Islet precursor cell (in vitro differentiated cells): ENCODE measurements around the gene LENG8.
"Not testable (repeated sequence)": the region's sequence is repeated elsewhere in the genome, so short reads cannot be mapped to it uniquely, and the experiment has no call there.

Experiments
- DNase-seq: peaks from one replicate; pipeline ENCODE4 v3.0.0-alpha.2; 2018

Gene LENG8

GRCh38 chr19:54462047-54462654, 13.2 kb downstream of the LENG8 start:
- DNase-seq = no peak

DNA sequence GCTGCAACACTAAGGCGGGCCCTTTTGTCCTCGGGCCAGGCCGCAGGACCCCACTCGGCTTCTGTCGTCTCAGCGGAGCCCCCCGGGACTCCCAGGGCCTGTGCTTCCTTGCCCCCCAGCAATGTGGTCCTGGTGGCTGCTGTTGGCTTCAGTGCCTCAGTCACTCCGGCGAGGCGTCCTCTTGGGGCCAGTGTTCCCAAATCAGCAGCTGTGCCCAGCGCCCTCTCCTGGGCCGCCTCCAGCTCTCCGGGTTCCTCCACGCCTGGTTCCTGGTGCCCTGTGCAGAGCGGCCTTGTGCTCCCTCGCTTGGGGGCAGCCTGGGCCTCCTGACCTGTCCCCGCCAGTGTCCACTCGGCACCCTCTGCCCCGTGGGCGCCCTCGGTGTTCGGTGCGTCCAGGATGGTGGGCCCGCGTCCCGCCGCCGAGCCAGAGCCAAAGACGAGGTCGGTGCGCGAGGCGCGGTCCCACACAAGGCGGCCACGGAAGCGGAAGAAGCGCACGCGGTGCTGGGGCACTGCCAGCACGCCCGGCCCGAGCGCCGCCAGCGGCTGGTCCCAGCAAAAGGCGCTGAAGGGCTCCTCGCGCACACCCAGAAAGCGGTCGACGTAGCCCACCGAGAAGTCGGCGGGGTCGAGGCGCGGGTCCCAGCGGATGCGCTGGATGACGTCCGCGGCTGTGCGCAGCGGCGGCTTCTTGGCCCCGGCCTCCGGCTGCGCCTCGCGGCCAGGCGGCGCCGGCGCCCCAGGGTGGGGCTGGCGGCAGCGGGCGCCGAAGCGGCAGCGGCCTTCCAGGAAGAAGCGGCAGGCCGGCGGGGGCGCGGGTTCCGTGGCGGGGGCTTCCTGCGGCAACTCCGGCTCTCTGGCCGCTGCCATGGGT, 13.9 kb downstream of the LENG8 start:
- peak; percentile 83 for DNase-seq

DNA sequence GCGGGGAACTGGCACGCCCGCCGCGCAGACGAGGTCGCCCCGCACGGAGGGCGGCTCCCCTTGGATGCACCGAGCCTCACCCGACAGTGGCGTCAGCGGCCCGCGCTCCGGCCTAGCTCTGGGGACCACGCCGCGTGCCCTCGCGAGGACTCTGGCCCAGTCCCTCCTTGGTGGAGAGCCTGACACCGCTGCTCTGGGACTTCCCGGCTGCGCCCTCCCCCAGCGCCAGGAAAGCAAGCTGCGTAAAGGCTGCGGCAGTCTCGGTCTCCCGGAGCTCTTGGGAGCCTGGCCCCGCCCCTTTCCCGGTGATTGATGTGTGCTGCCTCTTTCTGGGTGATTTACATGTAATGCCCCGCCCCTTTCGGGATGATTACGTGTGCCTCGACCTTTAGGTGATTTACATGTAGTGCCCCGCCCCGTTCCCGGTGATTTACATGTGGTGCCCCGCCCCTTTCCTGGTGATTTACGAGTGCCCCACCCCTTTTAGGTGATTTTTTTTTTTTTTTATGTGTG, 14.6 kb downstream of the LENG8 start, which contains the start of gene LENG9:
LENG9 (minus strand) TSS at position 248 of the 513 bp plus-strand sequence. CDS start 252 bp downstream, outside the sequence.
- peak; percentile 98 for DNase-seq

DNA sequence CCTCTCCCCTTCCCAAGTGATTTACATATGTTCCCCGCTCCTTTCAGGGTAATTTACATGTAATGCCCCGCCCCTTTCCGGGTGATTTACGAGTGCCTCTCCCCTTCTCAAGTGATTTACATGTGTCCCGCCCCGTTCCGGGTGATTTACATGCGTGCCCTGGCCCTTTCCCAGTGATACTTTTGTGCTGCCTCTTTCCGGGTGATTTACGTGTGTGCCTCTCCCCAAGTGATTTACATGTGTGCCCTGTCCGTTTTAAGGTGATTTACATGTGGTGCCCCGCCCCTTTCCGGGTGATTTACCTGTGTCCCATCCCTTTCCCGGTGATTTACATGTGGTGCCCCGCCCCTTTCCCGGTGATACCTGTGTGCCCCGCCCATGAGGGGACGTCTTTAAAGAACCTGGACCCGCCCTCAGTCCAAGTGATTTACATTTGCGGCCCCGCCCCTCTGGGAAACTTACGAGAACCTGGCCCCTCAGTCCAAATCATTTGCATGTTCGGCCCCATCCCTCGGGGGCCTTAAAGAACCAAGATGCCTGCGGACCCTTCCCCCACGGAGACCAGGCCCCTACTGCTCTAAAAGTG, 15.1 kb downstream of the LENG8 start:
- peak; percentile 96 for DNase-seq

DNA sequence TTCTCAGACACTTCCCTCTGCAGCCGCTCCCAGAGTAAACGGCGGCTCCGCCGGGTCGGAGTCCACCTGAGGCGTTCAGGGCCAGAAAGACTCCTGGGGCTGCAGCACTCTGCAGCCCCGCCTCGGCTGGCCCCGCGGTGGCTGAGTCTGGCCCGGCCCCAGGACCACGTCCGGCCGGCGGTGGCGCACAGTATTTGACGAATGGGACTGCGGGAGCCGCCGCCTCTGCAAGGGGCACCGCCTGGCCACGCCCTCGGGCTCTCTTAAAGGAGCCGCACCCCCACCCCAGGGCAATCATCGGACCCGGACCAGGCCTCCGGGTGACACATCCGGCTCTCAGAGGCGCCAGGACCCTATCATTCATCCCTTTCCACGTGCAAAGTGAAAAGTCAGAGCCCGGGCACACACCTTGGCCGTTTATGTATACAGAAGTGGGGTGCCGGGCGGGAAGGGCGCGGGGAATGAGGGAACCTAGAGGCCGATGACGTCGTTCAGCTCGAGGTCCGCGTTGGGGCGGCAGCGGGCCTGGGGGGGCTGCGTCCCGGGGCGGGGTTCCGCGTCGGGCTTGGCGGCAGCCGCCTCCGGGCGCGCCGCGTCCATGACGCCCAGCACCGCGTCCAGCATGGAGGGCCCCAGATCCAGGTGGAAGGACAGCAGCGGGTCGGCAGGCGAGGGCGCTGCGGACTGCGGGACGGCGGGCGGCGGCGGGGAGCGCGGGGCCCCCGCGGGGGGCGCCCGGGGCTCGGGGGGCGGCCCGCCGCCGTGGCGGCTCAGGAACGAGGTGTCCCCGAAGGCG, 15.8 kb downstream of the LENG8 start:
- peak; percentile 95 for DNase-seq

DNA sequence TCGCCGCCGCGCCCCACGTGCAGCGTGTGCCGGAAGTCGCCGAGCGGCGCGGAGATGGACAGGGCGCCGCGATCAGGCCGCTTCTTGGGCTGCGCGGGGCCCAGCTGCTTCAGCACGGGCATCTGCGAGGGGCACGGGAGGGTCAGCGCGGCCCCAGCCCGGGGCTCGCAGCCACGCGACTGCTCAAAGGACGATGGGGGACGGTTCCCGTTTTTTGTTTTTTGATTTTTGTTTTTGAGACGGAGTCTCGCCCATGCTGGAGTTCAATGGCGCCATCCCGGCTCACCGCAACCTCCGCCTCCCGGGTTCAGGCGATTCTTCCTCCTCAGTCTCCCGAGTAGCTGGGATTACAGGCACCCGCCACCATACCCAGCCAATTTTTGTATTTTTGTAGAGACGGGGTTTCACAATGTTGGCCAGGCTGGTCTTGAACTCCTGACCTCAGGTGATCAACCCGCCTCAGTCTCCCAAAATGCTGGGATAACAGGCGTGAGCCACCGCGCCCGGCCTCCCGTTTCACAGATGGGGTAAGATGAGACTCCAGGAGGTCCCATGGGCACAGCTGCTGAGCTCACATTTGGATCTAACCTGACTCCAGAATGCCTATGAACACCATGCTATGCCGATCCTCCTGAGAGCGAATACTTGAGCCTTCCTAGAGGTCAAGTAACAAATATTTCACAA, 16.6 kb downstream of the LENG8 start:
- no peak for DNase-seq

GRCh38 chr19:54466110-54466480, 17.1 kb downstream of the LENG8 start:
- not testable (repeated sequence) for DNase-seq

DNA sequence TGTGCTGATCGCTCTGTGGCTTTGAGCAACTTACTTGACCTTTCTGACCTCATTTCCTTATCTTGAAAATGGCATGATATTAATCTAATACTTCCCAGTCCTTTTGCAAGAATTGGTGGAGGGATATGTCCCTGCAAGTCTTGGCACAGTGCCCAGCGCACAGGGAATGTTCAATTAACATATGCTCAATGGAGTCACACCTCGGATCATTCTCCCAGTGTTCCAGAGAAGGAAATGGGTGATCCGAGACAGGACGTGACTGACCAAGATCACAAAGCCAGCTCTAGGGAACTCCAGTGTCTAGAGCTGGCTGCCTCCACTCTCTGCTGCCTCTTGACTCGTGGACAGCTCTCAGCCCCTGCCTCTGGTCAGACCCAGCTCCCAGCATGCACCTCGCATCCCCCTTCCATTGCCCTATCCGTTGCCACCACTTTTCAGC, 20.5 kb downstream of the LENG8 start:
- DNase-seq = peak; percentile 58

DNA sequence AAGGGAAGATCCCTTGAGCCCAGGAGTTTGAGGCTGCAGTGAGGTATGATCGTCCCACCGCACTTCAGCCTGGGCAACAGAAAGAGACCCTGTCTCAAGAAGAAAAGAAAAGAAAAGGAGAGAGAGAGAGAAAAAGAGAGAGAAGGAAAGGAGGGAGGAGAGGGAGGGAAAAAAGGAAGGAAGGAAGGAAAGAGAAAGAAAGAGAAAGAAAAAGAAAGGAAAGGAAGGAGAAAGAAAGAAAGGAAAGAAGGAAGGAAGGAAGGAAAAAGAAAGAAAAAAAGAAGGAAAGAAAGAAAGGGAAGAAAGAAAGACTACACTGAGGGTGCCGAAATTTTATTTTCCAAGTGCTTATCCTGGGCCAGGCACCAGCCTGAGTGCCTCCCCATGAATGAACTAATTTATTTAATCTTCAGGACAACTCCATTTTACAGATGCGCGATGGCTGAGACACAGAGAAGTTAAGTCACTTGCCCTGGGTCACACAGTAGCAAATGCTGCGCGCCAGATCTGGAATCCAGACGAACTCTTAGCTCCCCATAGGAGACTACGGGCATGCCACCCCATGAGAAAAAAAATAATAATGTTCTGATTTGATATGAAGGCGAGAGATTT, 21.4 kb downstream of the LENG8 start:
- DNase-seq = no peak

DNA sequence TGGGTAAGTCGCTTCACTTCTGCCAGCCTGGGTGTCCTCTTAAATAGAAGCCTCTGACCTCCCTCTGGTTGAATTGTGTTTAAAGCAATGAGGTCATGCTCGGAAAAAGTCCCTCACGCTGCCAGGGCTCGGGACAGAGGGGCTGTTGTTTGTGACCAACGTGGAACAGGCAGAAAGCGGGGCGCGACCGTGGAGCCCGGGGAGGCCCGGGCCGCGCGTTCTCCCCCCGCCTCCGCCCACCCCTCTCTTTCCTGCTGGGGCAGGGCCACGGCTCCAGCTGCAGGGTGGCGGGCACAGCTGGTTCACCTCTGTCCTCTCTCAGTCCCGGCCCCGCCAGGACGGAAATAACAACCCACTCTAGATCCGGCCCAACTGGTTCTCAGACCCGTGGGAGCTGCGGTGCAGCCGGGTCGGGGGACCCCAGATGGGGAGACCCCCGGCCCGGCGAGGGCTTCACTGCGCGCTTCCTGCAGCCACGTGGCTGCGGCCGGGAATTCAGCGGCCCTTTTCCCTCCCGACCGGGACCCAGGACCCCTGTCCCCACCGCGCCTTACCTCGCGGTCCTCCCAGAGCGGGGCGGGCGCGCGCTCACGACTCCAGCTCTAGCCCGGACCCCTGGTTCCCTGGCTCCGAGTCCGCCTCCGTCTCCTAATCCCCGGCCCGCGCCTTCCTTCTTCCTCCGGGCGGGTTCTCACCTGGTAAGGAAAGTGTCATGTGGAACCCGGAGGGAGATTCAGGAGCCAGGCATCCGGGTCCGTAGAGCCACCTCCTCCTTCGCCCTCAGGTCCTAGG, 22.2 kb downstream of the LENG8 start:
- DNase-seq = peak; percentile 65

- peak; percentile 83 for DNase-seq
These were observed 24.3 kb downstream of the LENG8 start, which contains the start of gene CDC42EP5 for GRCh38 chr19:54473071-54473891. TSS of gene CDC42EP5 (minus strand) at chr19:54473296. CDS start at chr19:54465547, 7,749 bp downstream.

- DNase-seq = peak; percentile 40
These were observed 24.9 kb downstream of the LENG8 start for GRCh38 chr19:54473892-54474372.

DNA sequence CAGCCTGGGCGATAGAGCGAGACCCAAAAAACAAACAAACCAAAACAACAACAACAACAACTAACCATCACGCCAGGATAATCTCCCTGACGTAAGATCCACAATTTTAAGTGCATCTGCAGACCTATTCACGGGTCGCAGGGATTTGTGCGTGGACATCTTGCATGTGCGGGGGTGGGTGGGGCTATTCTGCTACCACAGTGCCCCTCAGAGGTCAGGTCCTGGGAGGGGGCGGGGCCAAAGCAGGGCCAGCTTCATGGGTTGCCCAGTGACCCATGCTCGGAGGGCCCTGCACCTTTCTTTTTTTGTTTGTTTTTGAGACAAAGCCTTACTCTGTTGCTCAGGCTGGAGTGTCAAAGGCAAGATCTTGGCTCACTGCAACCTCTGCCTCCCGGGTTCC, 26.7 kb downstream of the LENG8 start:
- DNase-seq = peak; percentile 36

DNA sequence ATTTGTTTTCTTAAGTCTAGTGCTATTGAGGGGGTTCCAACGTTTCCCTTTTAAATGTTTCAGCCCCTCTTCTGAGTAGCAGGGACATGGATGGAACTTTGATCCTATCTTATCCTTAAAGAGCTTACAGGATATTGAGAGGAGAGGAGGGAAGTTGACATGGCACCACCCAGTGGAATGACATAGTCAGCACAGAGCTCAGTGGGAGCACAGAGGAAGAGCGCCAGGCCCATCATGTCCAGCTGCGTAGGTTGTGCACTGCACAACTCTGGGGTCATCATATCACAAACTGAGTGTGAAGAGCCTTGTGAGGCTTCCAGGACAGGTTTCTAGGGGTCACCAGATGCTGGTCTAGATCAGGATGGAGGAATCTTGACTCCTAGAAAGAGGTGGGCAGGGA, 28.7 kb downstream of the LENG8 start:
- DNase-seq = peak; percentile 30

- peak; percentile 73 for DNase-seq
These were observed 29.8 kb downstream of the LENG8 start for GRCh38 chr19:54478677-54479266.

DNA sequence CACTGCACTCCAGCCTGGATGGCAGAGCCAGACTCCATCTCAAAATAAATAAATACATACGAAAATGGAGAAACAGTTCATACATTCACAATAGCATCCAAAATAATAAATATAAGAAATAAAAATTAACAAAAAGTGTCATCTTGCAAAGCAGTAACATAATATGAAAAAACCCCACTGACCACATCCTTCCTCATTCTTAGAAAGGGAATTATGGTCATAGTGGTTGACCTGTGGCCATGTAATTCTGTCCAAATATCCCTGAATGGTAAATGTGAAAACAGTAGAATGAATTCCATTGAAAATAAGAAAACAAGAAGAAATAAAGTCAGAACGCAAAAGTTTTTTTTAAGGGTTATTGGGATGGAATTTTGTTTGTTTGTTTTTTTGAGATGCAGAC, 31.1 kb downstream of the LENG8 start:
- no peak for DNase-seq

GRCh38 chr19:54481326-54481930, 32.4 kb downstream of the LENG8 start:
- peak; percentile 80 for DNase-seq

DNA sequence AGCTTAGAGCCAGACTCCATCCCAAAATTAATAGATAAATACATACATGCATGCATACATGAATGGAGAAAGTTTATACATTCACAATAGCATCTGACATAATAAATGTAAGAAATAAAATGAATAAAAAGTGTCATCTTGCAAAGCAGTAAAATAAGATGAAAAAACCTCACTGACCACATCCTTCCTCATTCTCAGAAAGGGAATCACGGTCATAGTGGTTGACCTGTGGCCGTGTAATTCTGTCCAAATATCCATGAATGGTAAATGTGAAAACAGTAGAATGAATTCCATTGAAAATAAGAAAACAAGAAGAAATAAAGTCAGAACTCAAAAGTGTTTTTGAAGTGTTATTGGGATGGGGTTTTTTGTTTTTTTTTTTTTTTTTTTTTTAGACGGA, 33.9 kb downstream of the LENG8 start:
- DNase-seq = no peak

DNA sequence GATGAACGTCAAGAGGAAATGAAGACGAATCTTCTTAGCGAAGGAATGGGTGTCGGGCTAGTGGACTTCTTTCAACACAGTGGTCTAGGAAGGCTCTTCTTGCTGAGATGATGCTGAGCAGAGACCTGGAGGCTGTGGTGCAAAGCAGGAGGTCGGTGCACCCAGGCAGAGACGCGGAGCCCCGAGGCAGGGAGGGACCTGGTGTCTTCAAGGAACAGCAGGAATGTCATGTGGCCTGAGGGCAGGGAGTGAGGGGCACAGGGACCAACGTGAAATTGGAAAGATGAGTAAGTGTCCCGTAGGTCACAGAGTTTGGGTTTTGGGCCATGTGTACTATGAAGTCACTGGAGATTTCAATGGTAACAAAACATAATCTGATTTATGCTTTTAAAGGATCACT, 35.5 kb downstream of the LENG8 start:
- no peak for DNase-seq
